CD4-positive, alpha-beta T cell (primary cell): Measurements from ENCODE around the gene HS6ST3. TPM values are rescaled to one million over a fixed set of nuclear protein-coding genes. Genes with fewer than 3 reads are reported as not detected.

ENCODE experiments used
- ATAC-seq: fragments of 200-7000 bp; cut with Tn5 transposase; one replicate; pipeline ENCODE4 v1.10.0; 2022; ENCODE audit warnings: mild to moderate bottlenecking; ENCODE audit not compliant: poor library complexity
- CTCF ChIA-PET: fragments of 350-600 bp; sonication (Branson Sonifier 250); formaldehyde crosslinking; loops from one replicate; lab custom pipeline; 2021; ENCODE audit warnings: antibody characterized with exemption, inconsistent platforms; lab: Charles Lee
- POLR2A ChIA-PET: fragments of 350-600 bp; sonication (Branson Sonifier 250); formaldehyde crosslinking; loops from one replicate; lab custom pipeline; 2021; ENCODE audit warnings: antibody characterized with exemption, inconsistent platforms; lab: Charles Lee
- DNase-seq, 14 experiments: peaks; one replicate each; pipeline ENCODE4 v3.0.0-alpha.2; 2013 to 2020; ENCODE audit warnings: mixed read lengths in 2 of 14
- H3K27ac ChIP-seq, 2 donors: one replicate each; pipeline versions ENCODE4 v1.5.1 to v1.7.0; 2013; ENCODE audit warnings: low read length in 2 of 2, low read depth in 1 of 2, mild to moderate bottlenecking in 1 of 2
- H3K27me3 ChIP-seq, 2 experiments: 1 replicate in 1 of 2; 2 replicates in 1 of 2; pipeline versions ENCODE4 v1.6.1 to v1.7.0; 2013; ENCODE audit warnings: low read length in 2 of 2, control low read depth in 1 of 2, mild to moderate bottlenecking in 1 of 2, moderate library complexity in 1 of 2; ENCODE audit not compliant: insufficient read depth in 2 of 2, control insufficient read depth in 1 of 2
- H3K36me3 ChIP-seq: one replicate; pipeline ENCODE4 v1.6.1; 2013; ENCODE audit warnings: low read length, control low read depth; ENCODE audit not compliant: insufficient read depth
- H3K4me1 ChIP-seq: one replicate; pipeline ENCODE4 v1.6.1; 2013; ENCODE audit warnings: low read length, control low read depth; ENCODE audit not compliant: insufficient read depth
- H3K4me3 ChIP-seq: one replicate; pipeline ENCODE4 v1.5.1; 2013; ENCODE audit warnings: mild to moderate bottlenecking, low read length, moderate library complexity
- H3K9me3 ChIP-seq, 2 experiments: 1 replicate in 1 of 2; 2 replicates in 1 of 2; pipeline versions ENCODE4 v1.6.1 to v1.7.0; 2013; ENCODE audit warnings: low read length in 2 of 2, mild to moderate bottlenecking in 2 of 2, control low read depth in 1 of 2, moderate library complexity in 1 of 2; ENCODE audit not compliant: control insufficient read depth in 1 of 2, insufficient read depth in 1 of 2
- H3K27ac Mint-ChIP-seq: one replicate; pipeline ENCODE4 v1.8.0; 2020; ENCODE audit warnings: mixed read lengths
- H3K27me3 Mint-ChIP-seq: one replicate; pipeline ENCODE4 v1.8.0; 2021; ENCODE audit warnings: mixed read lengths
- H3K36me3 Mint-ChIP-seq: one replicate; pipeline ENCODE4 v1.8.0; 2021; ENCODE audit warnings: low read depth, mixed read lengths
- H3K4me1 Mint-ChIP-seq: one replicate; pipeline ENCODE4 v1.8.0; 2021; ENCODE audit warnings: low read depth, mixed read lengths
- H3K4me3 Mint-ChIP-seq: one replicate; pipeline ENCODE4 v1.8.0; 2020; ENCODE audit warnings: mild to moderate bottlenecking, mixed read lengths
- H3K9me3 Mint-ChIP-seq: one replicate; pipeline ENCODE4 v1.8.0; 2020; ENCODE audit warnings: mixed read lengths
- intact Hi-C, 2 experiments: fragments of 100-400 bp; cut with DNase I in 1 of 2; cut with micrococcal nuclease in 1 of 2; formaldehyde crosslinking; loops; one replicate each; pipeline versions ENCODE4 v1.15.1 to v1.9.0; 2023 to 2025; cut with DNase I, micrococcal nuclease
- total RNA-seq, 174 experiments: library from RNA in 2 of 174; stranded (reverse) in 2 of 174; gene quantifications; one replicate each; pipeline ENCODE4 v1.2.3 and lab custom pipeline; 2021 to 2026
- TF ChIP-seq, protein P1 (sequence below): fragments of 200-600 bp; IDR thresholded peaks from one replicate; pipeline ENCODE4 v1.8.0; 2022; ENCODE audit warnings: antibody characterized with exemption, mild to moderate bottlenecking

Gene HS6ST3
- total RNA-seq, 2 experiments from 2014 or later, result not detected

DNA sequence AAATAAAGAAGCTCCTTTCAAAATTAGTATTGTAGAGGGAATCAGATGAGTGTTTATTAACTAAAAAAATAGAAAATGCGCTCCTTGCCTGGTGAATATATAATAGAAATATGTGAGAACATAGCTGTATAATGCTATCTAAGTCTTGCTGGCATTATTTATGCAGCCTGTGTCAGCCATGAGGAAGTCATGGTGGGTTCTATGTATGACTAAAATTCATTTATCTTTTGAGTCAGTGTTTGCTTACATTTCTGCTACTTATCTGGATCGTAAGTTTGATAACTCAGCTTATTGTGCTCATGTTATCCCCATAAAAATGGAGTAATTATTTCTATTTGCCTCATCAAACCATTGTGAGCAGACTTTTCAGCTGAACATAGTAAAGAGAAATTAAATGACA, 455.1 kb downstream of the HS6ST3 start:
- Histone ChIP-seq H3K27ac (no peak overlapping the region), H3K4me3 (no peak overlapping the region), H3K9me3 (no peaks in the 10 kb centered on the region), H3K27me3 (no peaks in the 10 kb centered on the region), H3K4me1 (no peaks in the 10 kb centered on the region), H3K36me3 (no peaks in the 10 kb centered on the region)
- peaks cover 9% of the 10 kb centered on the region for H3K9me3 Mint-ChIP-seq
- no peaks in the 10 kb centered on the region for H3K27me3 Mint-ChIP-seq
- ATAC-seq, result no peak
- H3K4me3 Mint-ChIP-seq, result no peak overlapping the region
- CTCF ChIA-PET, result no interaction called here
- intact Hi-C loops, result no loop called here
- TF ChIP-seq, protein P1, sequence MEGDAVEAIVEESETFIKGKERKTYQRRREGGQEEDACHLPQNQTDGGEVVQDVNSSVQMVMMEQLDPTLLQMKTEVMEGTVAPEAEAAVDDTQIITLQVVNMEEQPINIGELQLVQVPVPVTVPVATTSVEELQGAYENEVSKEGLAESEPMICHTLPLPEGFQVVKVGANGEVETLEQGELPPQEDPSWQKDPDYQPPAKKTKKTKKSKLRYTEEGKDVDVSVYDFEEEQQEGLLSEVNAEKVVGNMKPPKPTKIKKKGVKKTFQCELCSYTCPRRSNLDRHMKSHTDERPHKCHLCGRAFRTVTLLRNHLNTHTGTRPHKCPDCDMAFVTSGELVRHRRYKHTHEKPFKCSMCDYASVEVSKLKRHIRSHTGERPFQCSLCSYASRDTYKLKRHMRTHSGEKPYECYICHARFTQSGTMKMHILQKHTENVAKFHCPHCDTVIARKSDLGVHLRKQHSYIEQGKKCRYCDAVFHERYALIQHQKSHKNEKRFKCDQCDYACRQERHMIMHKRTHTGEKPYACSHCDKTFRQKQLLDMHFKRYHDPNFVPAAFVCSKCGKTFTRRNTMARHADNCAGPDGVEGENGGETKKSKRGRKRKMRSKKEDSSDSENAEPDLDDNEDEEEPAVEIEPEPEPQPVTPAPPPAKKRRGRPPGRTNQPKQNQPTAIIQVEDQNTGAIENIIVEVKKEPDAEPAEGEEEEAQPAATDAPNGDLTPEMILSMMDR, result no peak
- H3K4me1 Mint-ChIP-seq, result no peaks in the 10 kb centered on the region
- no peak for DNase-seq
- POLR2A ChIA-PET, result no interaction called here
- no peak overlapping the region for H3K27ac Mint-ChIP-seq
- H3K36me3 Mint-ChIP-seq, result no peaks in the 10 kb centered on the region

DNA sequence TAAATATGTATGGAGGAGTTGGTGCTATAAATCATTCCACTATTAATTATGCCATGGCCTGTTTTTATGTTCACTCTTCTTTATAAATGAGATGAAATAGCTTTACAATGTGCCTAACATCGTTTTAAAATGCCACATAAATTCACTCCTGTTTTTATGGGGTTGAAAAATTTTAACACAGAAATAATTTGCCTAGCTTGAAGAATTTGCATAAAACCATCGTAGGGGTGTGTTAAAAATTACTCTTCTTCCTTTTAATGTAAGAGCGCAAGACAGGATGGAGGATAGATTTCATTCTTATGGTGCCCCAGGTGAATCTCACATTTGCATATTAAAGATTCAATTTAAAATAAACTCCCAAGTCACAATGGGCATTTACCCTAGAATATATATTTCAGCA, 456.6 kb downstream of the HS6ST3 start:
- H3K4me3 Mint-ChIP-seq, result no peak overlapping the region
- H3K4me1 Mint-ChIP-seq, result no peaks in the 10 kb centered on the region
- Histone ChIP-seq H3K9me3 (peaks cover 0 to under 1% of the 10 kb centered on the region in 2 experiments), H3K4me1 (no peaks in the 10 kb centered on the region), H3K4me3 (no peak overlapping the region), H3K27me3 (no peaks in the 10 kb centered on the region), H3K36me3 (no peaks in the 10 kb centered on the region), H3K27ac (no peak overlapping the region)
- H3K36me3 Mint-ChIP-seq, result no peaks in the 10 kb centered on the region
- intact Hi-C loops, result no loop called here
- H3K27me3 Mint-ChIP-seq, result no peaks in the 10 kb centered on the region
- ATAC-seq, result no peak
- TF ChIP-seq, protein P1, result no peak
- ChIA-PET POLR2A (no interaction called here), CTCF (no interaction called here)
- peaks cover 6% of the 10 kb centered on the region for H3K9me3 Mint-ChIP-seq
- no peak for DNase-seq
- no peak overlapping the region for H3K27ac Mint-ChIP-seq

DNA sequence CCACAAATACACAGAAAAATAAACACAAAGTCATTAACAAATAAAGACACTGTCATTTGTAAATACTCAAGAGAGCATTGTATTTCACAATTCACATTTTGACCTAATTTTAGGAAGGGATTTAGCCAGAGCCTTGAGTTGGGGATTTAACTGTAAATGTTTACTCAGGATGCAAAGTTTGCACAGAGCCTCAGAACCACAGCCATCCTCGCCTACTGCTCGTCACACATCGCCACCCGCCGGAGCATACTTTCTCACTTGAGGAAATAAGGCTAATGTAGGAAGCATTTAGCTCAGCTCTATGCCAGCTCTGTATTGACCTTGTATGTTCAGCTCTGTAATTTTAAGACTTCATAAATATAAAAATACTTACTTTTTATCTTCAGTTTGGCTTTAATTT, 461.6 kb downstream of the HS6ST3 start:
- no peak overlapping the region for H3K27ac Mint-ChIP-seq
- H3K4me3 Mint-ChIP-seq, result no peak overlapping the region
- no peaks in the 10 kb centered on the region for H3K4me1 Mint-ChIP-seq
- H3K27ac ChIP-seq, result no peak overlapping the region
- ChIA-PET POLR2A (no interaction called here), CTCF (no interaction called here)
- no peaks in the 10 kb centered on the region for H3K27me3 Mint-ChIP-seq
- H3K36me3 Mint-ChIP-seq, result no peaks in the 10 kb centered on the region
- ATAC-seq (no peak), DNase-seq (no peak)
- no peaks in the 10 kb centered on the region for H3K27me3 ChIP-seq
- intact Hi-C loops, result no loop called here
- H3K4me1 ChIP-seq, result no peaks in the 10 kb centered on the region
- peaks cover 8% of the 10 kb centered on the region for H3K9me3 Mint-ChIP-seq
- H3K9me3 ChIP-seq, result peaks cover 0 to 9% of the 10 kb centered on the region in 2 experiments
- H3K36me3 ChIP-seq, result no peaks in the 10 kb centered on the region
- H3K4me3 ChIP-seq, result no peak overlapping the region
- TF ChIP-seq, protein P1, result no peak
